CD4-positive, alpha-beta T cell treated with Interleukin-10 for 1 hour (primary cell): Measurements from ENCODE around the gene GPR107.
A peak's percentile ranks its signal among the peaks of the same experiment; 100 is the strongest.

Experiments used
- DNase-seq: peaks from one replicate; pipeline ENCODE4 v3.0.0-alpha.2; 2020

Gene GPR107

DNA sequence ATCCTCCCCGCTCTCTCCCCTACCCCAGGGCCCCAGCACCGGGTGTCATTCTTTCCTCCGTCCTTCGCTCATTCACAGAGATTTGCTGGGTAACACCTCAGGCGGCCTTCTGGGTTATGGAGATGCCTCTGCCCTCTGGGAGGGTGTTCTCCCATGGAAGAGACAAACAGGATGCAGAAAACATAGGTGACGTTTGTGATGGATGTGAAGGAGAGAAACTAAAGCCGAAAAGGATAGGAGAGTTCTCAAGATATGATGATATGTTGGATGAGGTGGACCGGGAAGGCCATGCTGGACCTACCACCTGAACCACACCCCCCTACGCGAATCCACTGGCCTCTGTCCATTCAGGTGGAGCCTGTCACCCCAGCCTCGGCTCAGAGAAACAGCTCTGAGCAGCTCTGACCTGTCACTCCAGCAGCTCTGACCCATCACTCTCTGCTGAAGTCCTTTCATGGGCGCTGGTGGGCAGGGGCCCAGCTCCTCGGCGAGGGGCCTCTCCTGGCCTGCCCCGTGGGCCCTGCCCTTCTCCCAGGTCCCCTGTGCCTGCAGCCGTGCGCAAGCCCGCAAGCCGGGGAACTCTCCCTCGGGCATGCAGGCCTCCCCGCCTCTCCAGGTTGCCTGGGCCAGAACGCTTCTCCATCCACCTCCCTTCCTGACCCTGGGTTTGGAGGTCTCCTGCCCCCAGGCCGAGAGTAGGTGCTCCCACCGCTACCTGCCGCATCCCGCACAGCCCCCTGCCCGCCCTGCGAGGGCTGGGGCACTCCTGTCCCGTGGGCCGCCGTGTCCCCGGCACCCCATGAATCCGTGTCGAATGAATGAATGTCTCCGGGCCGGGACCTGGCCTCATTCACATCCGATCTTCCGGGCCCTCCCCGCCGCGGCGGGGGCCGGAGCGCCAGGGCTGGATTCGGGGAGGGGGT lies 117.8 kb downstream of the GPR107 start:
- DNase-seq = no peak

DNA sequence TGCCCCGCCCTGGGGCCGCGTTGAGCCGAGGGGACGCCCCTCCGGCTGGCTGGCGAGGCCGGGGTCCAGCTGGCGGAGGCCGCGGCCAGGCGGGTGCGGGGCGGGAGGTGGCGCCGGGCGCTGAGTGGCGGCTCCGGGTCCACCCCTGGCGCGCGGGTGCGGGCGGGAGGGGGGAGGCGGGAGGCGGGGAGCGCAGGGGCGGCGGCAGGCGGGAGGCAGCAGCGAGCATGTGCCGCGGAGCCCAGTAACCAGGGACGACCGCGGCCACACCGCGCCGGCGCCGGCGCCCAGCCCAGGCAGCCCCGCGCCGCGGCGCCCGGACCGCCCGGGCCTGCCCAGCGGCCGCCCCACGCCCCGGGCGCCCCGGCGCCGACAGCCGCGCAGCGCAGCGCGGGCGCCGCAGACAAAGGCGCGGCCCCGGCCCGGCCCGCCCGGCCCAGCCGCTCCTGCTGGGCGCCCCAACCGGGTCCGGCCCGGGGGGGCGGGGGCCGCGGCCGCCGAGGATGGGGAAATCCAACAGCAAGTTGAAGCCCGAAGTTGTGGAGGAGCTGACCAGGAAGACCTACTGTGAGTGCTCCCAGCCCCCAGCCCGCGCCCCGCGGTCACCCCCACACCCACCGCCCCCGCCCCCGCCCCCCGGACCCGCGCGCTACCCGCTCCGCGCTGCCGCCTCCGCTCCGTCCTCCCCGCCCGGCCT lies 118.6 kb downstream of the GPR107 start, which contains the start of gene NCS1:
Gene NCS1 (plus strand): TSS at position 244 of the 697 bp plus-strand sequence. CDS start 260 bp downstream, at position 504.
- DNase-seq = peak; percentile 34

DNA sequence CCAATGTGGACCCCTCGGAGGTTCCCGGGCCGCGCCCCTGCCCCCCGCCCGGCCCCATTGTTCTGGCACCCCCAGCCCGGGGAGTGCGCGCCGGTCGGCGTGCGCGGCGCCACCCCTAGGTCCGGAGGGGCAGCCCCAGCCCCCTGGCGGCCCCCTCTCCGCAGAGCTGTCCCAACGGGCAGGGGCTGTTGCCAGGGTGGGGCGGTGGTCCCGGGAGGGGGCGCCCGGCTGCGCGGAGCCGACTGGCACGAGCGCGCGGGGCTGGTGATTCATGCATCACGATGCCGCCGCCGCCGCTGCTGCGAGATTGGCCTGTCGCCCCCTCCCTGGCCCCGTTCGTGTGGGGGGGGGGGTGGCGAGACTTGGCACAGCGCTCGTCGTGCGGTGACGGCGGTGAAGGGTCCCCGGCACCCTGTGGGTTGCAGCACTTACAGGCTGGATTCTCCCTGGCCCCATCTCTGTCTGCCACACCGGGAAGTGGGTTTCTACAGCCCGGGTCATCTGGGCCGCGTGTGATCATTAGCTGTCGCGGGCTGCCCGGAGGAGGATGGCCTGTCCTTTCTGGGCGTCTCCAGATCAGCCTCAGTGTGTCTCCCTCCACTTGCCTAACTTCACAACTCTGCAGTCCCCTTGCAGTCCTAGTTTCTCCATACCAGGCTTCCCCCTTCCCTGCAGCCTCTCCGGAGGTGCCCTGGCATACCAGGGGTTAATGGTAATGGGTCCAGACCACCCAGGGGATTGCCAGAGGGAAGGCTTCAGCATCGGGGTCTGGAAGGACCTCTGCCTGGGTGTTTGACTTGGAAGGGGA lies 119.4 kb downstream of the GPR107 start:
- peak; percentile 8 for DNase-seq

DNA sequence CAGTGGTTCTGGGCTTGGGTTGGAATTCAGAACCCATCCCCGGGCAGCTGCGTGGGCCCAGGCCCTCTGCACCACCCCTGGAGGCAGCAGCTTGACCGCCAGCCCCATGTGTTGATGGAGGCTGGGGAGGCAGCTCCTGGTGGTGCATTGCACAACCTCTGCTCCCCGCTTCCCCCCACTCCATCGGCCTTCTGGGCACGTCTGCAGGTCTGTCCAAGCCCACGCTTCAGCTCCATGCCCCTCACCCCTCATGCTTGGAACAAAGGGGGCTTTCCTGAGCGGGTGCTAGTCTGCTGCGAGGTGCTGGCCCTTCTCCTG lies 119.9 kb downstream of the GPR107 start:
- DNase-seq = no peak

DNA sequence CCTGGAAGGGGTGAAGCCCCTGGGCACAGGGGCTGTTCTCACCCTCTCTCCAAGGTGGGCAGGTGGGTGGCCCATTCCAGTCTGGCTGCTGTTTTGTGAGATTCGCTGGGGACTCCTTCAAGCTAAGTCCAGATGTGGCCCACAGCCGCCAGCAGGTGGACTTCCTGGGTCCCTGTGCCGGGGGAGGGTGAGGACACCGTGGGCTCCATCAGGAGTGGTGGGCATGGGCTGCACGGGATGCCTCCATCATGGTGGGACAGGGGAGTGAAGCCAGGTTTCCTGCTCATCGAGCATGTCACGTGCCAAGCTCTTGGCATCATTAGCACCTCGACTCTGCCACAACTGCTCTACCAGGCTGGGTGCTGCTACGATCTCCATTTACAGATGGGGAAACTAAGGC lies 120.3 kb downstream of the GPR107 start:
- no peak for DNase-seq

DNA sequence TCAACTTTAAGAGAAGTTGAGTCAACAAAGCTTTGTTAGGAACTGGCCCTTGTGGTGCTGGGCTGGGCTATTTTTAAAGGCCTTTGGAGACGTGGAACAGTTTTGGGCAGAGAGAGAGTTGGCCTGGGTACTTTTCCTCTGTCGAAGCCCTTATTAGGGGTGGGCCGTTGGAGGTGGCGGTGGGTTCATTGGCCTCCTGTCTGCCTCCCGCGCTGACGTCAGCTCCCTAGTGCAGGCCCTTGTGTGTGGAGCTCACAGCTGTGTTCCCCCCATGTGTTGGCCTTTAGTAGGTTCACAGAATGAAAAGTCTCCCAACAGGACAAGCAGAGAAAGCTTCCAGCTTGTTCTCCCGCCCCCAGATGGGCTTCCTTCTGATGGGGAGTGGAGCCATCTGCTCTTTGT lies 121.2 kb downstream of the GPR107 start:
- DNase-seq = no peak

DNA sequence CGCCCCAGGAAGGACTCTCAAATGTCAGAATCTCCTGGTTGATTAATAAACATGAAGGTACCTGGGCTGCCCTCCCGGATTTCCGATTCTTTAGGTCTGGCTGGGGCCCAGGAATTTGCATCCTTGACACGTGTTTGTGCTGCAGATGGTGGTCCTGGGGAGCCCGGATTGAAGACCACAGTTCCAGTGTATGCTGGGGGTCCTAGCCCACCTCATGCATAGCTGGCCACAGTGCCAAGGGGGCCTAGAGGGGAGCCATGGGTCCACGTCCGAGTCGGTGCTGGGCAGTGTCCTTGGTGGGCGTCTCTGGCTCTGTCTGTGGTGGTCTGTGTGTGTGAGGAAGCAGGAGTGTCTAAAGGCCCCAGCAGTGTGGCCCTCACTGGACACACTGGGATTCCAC lies 121.6 kb downstream of the GPR107 start:
- DNase-seq = no peak

DNA sequence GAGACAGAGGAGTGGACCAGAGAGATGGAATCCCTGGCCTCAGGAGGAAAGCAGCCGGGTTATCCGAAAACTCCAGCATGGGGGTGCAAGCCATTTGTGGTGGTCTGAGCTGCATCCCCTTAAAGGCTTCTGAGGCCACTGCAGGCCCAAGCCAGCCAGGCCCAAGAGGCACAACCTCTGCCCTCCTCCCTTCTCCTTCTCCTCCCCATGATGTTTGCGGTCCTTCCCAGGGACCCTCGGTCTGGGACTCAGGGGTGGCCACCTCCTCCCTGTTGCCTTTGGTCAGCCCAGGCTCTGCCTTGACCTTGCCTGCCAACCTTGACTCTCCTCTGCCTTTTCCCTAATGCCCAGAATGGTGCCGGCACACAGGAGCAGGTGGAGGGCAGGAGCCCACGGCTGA lies 123.1 kb downstream of the GPR107 start:
- no peak for DNase-seq

DNA sequence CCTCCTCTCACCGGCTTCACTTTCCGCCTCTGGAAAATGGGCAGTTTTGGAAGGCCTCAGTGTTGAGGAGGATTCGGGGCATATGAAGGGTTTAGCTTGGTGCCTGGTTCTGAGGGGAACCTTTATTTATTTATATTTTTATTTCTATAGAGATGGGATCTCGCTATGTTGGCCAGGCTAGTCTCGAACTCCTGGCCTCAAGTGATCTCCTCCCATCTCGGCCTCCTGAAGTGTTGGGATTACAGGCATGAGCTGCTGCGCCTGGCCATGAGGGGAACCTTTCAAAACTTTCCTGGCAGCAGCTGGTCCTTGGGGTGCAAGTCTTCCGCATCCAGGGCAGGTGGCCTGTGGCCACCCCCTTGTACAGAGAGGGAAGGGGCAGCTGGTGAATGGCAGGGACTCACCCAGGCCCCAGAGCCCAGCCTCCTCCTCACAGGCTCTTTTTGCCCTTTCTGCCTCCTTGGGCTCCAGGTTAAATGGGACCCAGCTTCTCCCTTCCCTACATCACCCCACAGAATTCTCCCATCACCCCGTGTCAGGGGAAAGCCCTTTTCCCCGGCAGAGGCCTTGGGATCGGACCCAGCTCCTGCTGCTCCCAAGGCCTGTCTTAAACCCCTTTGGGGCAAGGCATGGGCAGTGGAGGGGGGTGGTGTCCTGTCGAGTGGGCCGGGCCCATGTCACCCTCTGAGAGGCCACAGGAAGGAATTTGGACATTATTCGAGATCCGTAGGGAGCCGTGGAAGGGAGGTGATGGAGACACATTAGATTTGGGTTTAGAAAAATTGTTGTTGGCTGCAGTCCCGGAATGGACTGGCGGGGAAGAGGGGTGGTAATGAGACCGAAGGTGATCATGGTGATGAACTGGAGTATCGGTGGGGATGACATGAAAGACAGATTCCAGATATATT lies 124.4 kb downstream of the GPR107 start:
- no peak for DNase-seq

DNA sequence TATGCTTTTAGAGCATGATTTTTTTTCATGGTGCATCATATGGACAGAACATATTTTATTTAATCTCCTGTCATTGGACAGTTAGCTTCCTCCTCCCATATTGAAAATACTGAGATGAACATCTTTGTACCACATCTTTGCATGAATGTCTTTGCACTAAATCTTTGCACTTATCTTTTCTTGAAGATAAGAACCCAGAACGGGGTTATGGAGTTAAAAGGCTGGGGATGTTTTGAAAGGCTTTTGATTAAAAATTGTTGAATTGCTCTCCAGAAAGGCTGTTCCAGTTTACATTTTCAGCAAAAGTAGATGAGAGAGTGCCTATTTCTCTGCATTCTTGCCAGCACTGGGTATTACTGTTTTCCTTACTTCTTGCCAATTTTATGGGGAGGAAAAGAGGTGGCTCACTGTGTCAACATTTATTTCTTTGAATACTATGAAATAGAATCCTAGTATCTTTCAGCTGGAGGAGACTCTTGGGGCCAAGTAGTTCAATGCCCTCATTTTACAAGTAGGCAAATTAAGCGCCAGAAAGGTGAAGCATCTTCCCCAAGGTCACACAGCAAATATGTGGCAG lies 125.7 kb downstream of the GPR107 start:
- DNase-seq = no peak

DNA sequence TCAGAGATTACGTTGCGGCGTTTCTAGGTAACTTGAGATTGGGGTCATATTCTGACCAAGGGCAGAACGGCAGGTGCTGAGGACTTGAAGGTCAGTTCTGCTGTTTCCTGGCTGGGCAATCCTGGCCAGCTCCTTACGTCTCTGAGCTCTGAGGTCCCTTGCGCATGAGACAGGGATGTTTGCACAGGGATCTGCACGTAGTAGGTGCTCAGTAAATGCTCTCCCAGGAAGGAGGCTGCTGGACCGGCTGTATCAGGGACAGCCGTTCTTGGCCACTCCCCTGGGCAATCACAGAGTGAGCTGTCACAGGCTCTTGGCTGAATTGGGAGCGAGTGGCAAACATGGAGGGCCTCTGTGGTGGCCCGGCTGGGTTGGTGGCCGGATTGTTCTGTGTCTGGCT lies 126.8 kb downstream of the GPR107 start:
- DNase-seq = no peak

DNA sequence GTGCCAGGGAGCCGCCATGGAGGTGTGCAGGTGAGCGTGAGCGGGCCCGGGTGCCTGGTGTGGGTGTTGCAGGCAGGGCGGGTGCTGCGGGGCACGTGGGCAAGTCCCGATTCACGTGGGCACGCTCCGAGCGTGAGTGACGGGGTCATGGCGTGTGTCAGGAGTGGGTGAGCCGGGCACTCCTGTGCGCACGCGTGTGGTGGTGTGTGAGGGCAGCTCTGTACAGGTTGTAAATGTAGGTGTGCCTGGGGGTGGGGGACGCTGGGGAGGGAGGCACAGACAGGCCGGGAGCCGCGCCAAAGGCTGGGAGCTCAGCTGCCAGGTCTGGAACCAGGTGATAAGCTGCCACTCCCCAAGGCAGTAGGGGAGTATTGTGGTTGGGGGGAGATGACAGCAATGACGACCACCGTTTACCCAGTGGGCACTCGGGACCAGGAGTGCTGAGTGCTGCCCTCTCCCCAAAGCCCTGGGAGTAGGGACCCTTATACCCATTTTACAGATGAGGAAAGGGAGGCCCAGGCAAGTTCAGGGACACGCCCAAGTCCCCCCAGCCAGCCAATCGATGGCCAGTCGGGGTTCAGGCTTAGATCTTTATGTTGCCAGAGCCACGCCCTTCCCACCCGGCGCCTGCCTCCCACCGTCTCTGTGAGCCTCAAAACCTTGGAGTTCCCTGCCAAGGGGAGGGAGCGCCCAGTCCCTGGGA lies 128.1 kb downstream of the GPR107 start:
- DNase-seq = no peak

DNA sequence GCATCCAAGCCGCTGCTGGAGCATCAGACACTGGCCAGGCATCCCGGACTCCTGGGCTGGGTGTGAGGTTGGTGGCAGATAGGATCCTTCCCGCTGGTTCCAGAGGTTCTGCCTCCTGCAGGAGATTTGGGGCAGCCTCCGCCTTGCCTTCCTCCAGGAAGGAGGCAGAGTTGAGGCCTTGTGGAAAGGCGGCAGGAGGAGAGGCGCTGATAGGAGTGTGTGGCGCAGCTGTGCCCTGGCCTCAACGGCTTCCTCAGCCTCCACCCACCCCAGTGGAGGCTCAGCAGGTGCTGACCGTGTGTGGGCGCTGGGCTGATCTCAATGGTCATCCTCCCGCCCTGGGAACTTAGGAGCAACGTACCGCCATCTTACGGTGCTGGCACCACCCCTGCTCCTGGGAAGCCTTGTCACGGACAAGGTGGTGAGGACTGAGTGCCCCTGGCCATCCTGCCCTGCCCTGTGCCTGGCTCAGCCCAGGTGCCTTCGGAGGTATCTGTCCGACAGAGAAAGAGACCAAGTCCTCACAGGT lies 128.7 kb downstream of the GPR107 start:
- no peak for DNase-seq

DNA sequence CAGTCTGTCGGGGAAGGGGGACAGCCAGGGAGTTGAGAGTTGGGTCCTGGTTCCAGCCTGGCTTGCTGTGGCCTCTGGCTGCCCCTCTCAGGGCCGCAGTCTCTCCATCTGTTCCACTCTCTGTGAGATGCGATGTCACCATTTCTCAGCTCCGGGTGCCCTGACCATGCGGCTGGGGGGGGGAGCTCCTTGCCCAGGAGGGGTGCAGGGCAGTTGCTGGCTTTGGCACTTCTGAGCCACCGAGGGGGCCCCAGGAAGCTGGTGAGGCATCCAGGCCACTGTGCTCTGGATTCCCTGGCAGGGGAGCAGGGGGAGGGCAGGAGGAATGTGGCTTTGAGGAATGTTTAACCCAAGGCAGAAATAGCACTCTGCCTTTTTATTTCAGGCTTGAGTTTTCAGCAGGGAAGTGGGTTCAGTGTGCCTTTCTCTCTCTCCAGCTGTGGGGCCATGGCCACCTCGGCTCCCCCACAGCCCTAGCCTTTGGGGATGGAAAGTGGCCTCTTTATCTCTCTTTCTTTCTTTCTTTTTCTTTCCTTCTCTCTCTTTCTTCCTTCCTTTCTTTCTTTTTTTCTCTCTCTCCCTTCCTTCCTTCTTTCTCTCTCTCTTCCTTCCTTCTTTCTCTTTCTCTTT lies 129.5 kb downstream of the GPR107 start:
- no peak for DNase-seq

DNA sequence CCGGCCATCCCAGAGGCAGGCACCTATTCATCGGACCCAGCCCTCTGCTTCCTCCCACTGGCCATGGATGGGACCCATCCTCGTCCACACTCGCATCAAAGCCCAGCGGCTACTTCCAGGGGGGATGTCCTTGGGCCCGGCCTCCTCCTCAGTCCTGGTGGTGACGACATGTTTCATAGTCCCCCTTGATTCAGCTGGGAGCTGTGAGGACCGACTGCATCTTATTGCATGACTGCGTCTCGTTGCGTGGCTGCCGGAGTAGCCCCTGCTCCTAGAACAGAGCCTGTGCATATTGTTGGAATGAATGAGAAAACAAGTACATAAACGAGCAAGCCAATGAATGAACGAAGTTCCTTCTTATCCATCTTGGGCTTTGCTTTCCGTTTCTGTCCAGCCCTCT lies 131.3 kb downstream of the GPR107 start:
- DNase-seq = no peak

DNA sequence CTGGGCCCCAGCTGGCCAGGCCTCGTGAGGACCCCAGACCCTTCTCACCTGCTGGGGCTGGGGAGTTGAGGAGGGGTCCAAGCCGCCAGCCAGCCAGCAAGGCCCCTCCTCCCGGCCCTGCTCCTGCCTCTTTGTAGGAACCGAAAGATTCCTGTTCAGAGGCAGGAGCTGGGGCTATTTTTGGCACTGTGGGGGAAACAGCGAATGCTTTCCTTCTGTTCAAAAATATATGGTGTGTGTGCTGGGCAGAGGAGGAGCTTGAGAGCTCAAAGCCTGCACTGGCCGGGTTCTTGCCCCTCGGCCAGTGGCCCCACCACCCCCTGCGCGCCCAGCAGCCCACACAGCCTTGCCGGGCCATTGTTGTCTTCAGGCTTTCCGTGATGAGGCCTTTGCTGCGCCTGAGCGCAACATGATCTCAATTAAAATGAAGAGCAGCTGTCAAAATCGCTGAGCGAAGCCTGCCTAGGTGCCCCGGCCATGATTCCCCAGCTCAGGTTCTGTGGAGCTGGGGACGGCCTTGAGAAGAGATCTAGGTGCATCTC lies 131.9 kb downstream of the GPR107 start:
- DNase-seq = no peak

DNA sequence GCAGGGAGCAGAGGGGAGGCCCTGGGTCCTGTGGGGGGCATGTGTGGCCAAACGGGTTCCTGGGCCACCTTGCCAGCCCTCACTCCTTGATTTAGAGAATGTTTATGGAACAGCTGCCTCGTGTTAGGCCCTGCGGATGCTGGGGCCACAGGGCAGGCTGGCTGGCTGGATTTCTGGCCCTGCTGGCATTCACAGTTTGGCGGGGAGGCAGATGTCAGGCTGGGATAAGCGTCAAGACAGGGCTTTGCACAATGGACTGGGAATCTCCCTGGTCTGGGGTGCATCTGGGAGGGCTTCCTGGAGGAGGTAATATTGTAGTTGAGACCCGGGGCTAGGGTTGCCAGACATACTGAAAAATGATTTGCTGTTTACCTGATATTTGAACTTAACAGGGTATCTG lies 132.3 kb downstream of the GPR107 start:
- DNase-seq = no peak

DNA sequence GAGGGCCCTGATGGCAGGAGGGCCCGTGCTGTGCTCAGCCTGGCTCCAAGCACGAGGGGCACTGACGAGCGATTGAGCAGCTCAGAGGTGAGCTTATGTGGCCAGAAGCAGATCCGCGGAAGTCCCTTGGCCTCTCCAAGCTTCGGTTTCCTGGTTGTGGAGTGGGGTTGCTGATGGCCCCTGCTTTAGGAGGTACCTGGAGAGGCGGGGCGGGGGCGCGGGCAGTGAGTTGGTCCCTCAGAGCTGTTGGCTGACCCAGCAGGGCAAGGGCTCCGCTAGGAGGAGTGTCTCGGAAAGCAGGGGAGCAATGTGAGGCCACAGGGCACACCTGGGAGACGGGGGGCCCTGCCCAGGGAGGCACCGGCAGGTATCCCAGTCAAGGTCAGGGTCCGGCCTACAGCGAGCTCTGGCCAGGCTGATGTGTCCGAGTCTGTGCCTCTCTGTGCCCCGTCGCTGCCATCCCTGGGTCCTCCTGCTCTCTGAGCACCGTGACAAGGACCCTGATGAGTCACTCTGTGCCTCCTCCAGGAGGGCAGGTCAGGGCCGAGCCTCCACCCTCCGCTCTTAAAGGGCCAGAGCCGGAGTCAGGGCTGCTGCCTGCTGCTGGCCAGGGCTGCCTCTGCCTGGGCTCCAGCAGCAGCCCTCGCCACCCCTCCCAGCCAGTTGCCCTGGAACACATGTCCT lies 133.3 kb downstream of the GPR107 start:
- no peak for DNase-seq

DNA sequence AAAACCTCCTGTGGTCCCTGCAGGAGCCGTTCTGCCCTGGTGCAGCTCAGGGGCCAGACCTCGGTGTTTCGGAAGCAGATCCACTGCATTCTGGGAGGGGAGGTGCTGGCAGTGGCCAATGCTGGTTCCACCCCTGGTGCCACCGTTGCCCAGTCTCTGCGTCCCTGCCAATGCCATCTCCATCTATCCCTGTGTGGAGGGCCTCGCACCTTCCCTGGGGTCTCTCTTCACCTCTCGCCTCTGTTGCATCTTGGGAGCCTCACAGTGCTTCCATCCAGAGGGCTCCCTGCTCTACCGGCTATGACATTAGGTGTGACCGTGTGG lies 133.8 kb downstream of the GPR107 start:
- no peak for DNase-seq
